GM23338 (cell line): Measurements from ENCODE around the gene SND1. TPM values are rescaled to one million over a fixed set of nuclear protein-coding genes. Genes with fewer than 3 reads are reported as not detected.
"Not testable (repeated sequence)": the region's sequence is repeated elsewhere in the genome, so short reads cannot be mapped to it uniquely, and the experiment has no call there.

Experiments
- ATAC-seq: fragments of 200-7000 bp; cut with Tn5 transposase; 3 replicates; pipeline ENCODE4 v1.9.1; 2020
- DNase-seq: peaks from one replicate; pipeline ENCODE4 v3.0.0-alpha.2; 2015; ENCODE audit warnings: low spot score
- H2AFZ ChIP-seq: fragments of 200-600 bp; sonication (generic); 2 replicates; pipeline ENCODE4 v1.8.0; 2016; ENCODE audit warnings: antibody characterized with exemption, mild to moderate bottlenecking, moderate library complexity
- H3F3A ChIP-seq: fragments of 200-600 bp; sonication (generic); replicated peaks from 2 replicates; pipeline ENCODE4 v1.8.0; 2017; ENCODE audit warnings: antibody characterized with exemption, mixed run types, low read depth
- H3K27ac ChIP-seq: fragments of 200-600 bp; sonication (generic); 2 replicates; pipeline ENCODE4 v1.6.1; 2016; ENCODE audit warnings: low read depth
- H3K27me3 ChIP-seq: fragments of 200-600 bp; sonication (generic); 2 replicates; pipeline ENCODE4 v1.8.0; 2016; ENCODE audit warnings: mild to moderate bottlenecking, mixed run types, moderate library complexity; ENCODE audit not compliant: insufficient read depth
- H3K36me3 ChIP-seq: fragments of 200-600 bp; sonication (generic); 2 replicates; pipeline ENCODE4 v1.8.0; 2016; ENCODE audit warnings: mild to moderate bottlenecking; ENCODE audit not compliant: insufficient read depth
- H3K4me1 ChIP-seq: fragments of 200-600 bp; sonication (generic); 2 replicates; pipeline ENCODE4 v1.8.0; 2016; ENCODE audit warnings: mild to moderate bottlenecking, moderate library complexity; ENCODE audit not compliant: insufficient read depth
- H3K4me2 ChIP-seq: fragments of 200-600 bp; sonication (generic); 2 replicates; pipeline ENCODE4 v1.7.1; 2017; ENCODE audit warnings: mixed run types
- H3K4me3 ChIP-seq: fragments of 200-600 bp; sonication (generic); 2 replicates; pipeline ENCODE4 v1.6.1; 2016; ENCODE audit warnings: mixed run types
- H3K79me2 ChIP-seq: fragments of 200-600 bp; sonication (generic); replicated peaks from 2 replicates; pipeline ENCODE4 v1.8.0; 2017; ENCODE audit warnings: mild to moderate bottlenecking; ENCODE audit not compliant: insufficient read depth
- H3K9me2 ChIP-seq: fragments of 200-600 bp; sonication (generic); 2 replicates; pipeline ENCODE4 v1.8.0; 2017; ENCODE audit not compliant: insufficient read depth
- H4K20me1 ChIP-seq: fragments of 200-600 bp; sonication (generic); replicated peaks from 2 replicates; pipeline ENCODE4 v1.8.0; 2017; ENCODE audit warnings: mild to moderate bottlenecking; ENCODE audit not compliant: insufficient read depth
- H3K27ac Mint-ChIP-seq: 2 replicates; pipeline ENCODE4 v1.8.0; 2020; ENCODE audit warnings: inconsistent platforms, mild to moderate bottlenecking, moderate library complexity, mixed read lengths
- H3K27me3 Mint-ChIP-seq: 3 replicates; pipeline ENCODE4 v1.8.0; 2022; ENCODE audit warnings: low read depth, mild to moderate bottlenecking, moderate library complexity, mixed read lengths, inconsistent platforms; ENCODE audit not compliant: insufficient read depth, poor library complexity
- H3K36me3 Mint-ChIP-seq: 3 replicates; pipeline ENCODE4 v1.8.0; 2021; ENCODE audit warnings: low read depth, mild to moderate bottlenecking, inconsistent platforms, moderate library complexity, mixed read lengths
- H3K4me1 Mint-ChIP-seq: 3 replicates; pipeline ENCODE4 v1.8.0; 2020; ENCODE audit warnings: mild to moderate bottlenecking, inconsistent platforms, mixed read lengths
- H3K4me3 Mint-ChIP-seq: 3 replicates; pipeline ENCODE4 v1.8.0; 2021; ENCODE audit warnings: moderate library complexity, mild to moderate bottlenecking, inconsistent platforms, mixed read lengths
- H3K9me3 Mint-ChIP-seq: 3 replicates; pipeline ENCODE4 v1.8.0; 2020; ENCODE audit warnings: moderate library complexity, mild to moderate bottlenecking, inconsistent platforms, mixed read lengths
- POLR2AphosphoS5 ChIP-seq: IDR thresholded peaks from 2 replicates; pipeline ENCODE4 v1.6.1; 2016; ENCODE audit warnings: antibody characterized with exemption, low read depth
- REST ChIP-seq: IDR thresholded peaks from one replicate; pipeline ENCODE4 v1.6.1; 2018; ENCODE audit warnings: antibody characterized with exemption; ENCODE audit not compliant: unreplicated experiment
- ZNF462 ChIP-seq: fragments of 250-450 bp; sonication (Bioruptor Pico); IDR thresholded peaks from 2 replicates; pipeline ENCODE4 v1.5.0; 2020; ENCODE audit warnings: mild to moderate bottlenecking, moderate library complexity
- polyA plus RNA-seq: library from polyadenylated mRNA; unstranded; fragments of >200 nt; fragmentation: Nextera tagmentation; extraction: Ambion mirVana; gene quantifications from 2 replicates; pipeline ENCODE4 v1.2.1, GENCODE V29; 2016
- total RNA-seq: library from RNA; depleted of rRNA; stranded (reverse); fragments of >200 nt; shearing (Covaris generic); gene quantifications from 2 replicates; pipeline ENCODE4 v1.2.3, GENCODE V29; 2014

SND1 gene
- total and polyA plus RNA-seq, 2 experiments from 2014 or later = 107 to 254 TPM

DNA sequence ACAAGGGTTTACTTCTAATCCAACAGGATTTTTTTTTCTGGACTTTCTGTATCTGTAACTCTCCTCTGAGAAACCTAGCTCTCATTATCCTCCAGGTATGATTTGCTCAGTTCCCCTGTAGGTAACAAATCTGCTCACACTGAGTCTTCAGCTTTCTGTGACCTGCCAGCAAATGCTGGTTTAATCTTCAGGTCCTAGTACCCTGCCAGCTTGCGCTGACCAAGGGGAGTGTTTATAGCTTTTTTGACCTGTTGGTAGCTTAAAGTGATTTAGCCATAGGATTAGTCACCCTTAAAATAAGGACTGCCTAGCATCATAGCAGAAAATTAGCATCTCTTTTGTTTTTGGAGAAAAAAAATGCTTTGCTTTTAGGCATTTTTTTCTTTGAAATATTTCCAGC is 22.4 kb downstream of the SND1 start (continued):
- no peak for TF ChIP-seq ZNF462 (CRISPR knock-in tag)
- TF ChIP-seq REST = no peak
- TF ChIP-seq POLR2AphosphoS5 = no peak

DNA sequence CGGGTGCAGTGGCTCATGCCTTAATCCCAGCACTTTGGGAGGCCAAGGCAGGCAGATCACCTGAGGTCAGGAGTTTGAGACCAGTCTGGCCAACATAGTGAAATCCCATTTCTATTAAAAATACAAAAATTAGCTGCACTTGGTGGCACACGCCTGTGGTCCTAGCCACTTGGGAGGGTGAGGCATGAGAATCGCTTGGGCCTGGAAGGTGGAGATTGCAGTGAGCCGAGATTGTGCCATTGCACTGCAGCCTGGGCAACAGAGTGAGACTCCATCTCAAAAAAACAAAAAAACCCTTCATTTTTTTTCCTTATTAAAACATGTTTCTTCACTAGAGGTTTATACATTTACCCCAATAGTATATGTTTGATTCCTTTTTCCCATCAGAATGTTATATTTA is 22.9 kb downstream of the SND1 start:
- H3K4me3 ChIP-seq, ATAC-seq, H3K9me2 ChIP-seq, H3K27ac ChIP-seq, H3F3A ChIP-seq, H3K36me3 ChIP-seq, H2AFZ ChIP-seq, H3K9me3 Mint-ChIP-seq, DNase-seq, H3K27ac Mint-ChIP-seq, H3K4me3 Mint-ChIP-seq, H3K4me2 ChIP-seq, H3K27me3 ChIP-seq: not testable (repeated sequence)
- H3K27me3 Mint-ChIP-seq = peaks cover 13% of the 10 kb centered on the region
- Histone ChIP-seq H4K20me1 (peaks cover 17% of the 10 kb centered on the region), H3K79me2 (peaks cover 100% of the 10 kb centered on the region), H3K4me1 (peaks cover 53% of the 10 kb centered on the region)
- peaks cover 31% of the 10 kb centered on the region; the same call in 2 of the 3 replicates for H3K36me3 Mint-ChIP-seq
- H3K4me1 Mint-ChIP-seq = peaks cover 55% of the 10 kb centered on the region
